Activated CD4-positive, alpha-beta T cell treated with anti-CD3 and anti-CD28 coated beads, Interleukin-2, amount 10 ng/mL, durations not matched to agents 7 days and 5 days (primary cell): ENCODE measurements around the gene CLMP. TPM values are rescaled to one million over a fixed set of nuclear protein-coding genes. Genes with fewer than 3 reads are reported as not detected.
A peak's percentile ranks its signal among the peaks of the same experiment; 100 is the strongest.

Experiments
- CTCF ChIA-PET: fragments of 350-600 bp; sonication (Branson Sonifier 250); formaldehyde crosslinking; loops from one replicate; lab custom pipeline; 2021; ENCODE audit warnings: antibody characterized with exemption; lab: Charles Lee
- POLR2A ChIA-PET: fragments of 350-600 bp; sonication (Branson Sonifier 250); formaldehyde crosslinking; loops from one replicate; lab custom pipeline; 2021; ENCODE audit warnings: antibody characterized with exemption; lab: Charles Lee
- DNase-seq: peaks from one replicate; pipeline ENCODE4 v3.0.0-alpha.2; 2020
- H3K27ac Mint-ChIP-seq: one replicate; pipeline ENCODE4 v1.8.0; 2021; ENCODE audit warnings: mild to moderate bottlenecking, moderate library complexity, mixed read lengths
- H3K27me3 Mint-ChIP-seq: one replicate; pipeline ENCODE4 v1.8.0; 2021; ENCODE audit warnings: mixed read lengths
- H3K36me3 Mint-ChIP-seq: one replicate; pipeline ENCODE4 v1.8.0; 2021; ENCODE audit warnings: low read depth, mixed read lengths
- H3K4me1 Mint-ChIP-seq: one replicate; pipeline ENCODE4 v1.8.0; 2021; ENCODE audit warnings: mixed read lengths
- H3K4me3 Mint-ChIP-seq: one replicate; pipeline ENCODE4 v1.8.0; 2021; ENCODE audit warnings: mild to moderate bottlenecking, moderate library complexity, mixed read lengths
- H3K9me3 Mint-ChIP-seq: one replicate; pipeline ENCODE4 v1.8.0; 2021; ENCODE audit warnings: mixed read lengths
- total RNA-seq, 2 experiments: library from RNA; stranded (reverse); gene quantifications; one replicate each; pipeline ENCODE4 v1.2.3, GENCODE V29; 2021

Gene CLMP
- total RNA-seq, 2 experiments from 2014 or later: 0.15 to 0.23 TPM

GRCh38 chr11:123197711-123198110, 2.7 kb upstream of the CLMP start:
- CTCF ChIA-PET: no interaction called here
- H3K27ac Mint-ChIP-seq: no peak overlapping the region
- no peak for DNase-seq
- H3K4me1 Mint-ChIP-seq: peaks cover 15% of the 10 kb centered on the region
- peaks cover 71% of the 10 kb centered on the region for H3K27me3 Mint-ChIP-seq
- no peak overlapping the region for H3K4me3 Mint-ChIP-seq
- POLR2A ChIA-PET: no interaction called here
- peaks cover 2% of the 10 kb centered on the region for H3K36me3 Mint-ChIP-seq
- no peaks in the 10 kb centered on the region for H3K9me3 Mint-ChIP-seq

- H3K27ac Mint-ChIP-seq: no peak overlapping the region
- H3K4me3 Mint-ChIP-seq: no peak overlapping the region
Observed at GRCh38 chr11:123196060-123196714, 1.1 kb upstream of the CLMP start.

GRCh38 chr11:123194337-123195187, 486 bp downstream of the CLMP start:
- ChIA-PET POLR2A (no interaction called here), CTCF (no interaction called here)
- peaks cover 80% of the 10 kb centered on the region for H3K27me3 Mint-ChIP-seq
- no peak overlapping the region for H3K27ac Mint-ChIP-seq
- H3K9me3 Mint-ChIP-seq: peaks cover 6% of the 10 kb centered on the region
- H3K4me3 Mint-ChIP-seq: no peak overlapping the region
- DNase-seq: no peak
- H3K36me3 Mint-ChIP-seq: peaks cover 2% of the 10 kb centered on the region
- H3K4me1 Mint-ChIP-seq: peaks cover 33% of the 10 kb centered on the region

More at GRCh38 chr11:123196060-123196714, 1.1 kb upstream of the CLMP start:
- ChIA-PET CTCF (interaction anchor here (0.6 kb wide), 1 partner anchor 51 kb away, joined by 3 read pairs; no protein-coding TSS in a partner anchor), POLR2A (no interaction called here)
- peaks cover 2% of the 10 kb centered on the region for H3K36me3 Mint-ChIP-seq
- peaks cover 74% of the 10 kb centered on the region for H3K27me3 Mint-ChIP-seq
- no peak for DNase-seq
- H3K4me1 Mint-ChIP-seq: peaks cover 27% of the 10 kb centered on the region
- H3K9me3 Mint-ChIP-seq: peaks cover 6% of the 10 kb centered on the region

GRCh38 chr11:123193742-123194141, 1.3 kb downstream of the CLMP start:
- Mint-ChIP-seq H3K27me3 (peaks cover 78% of the 10 kb centered on the region), H3K36me3 (peaks cover 2% of the 10 kb centered on the region), H3K9me3 (peaks cover 6% of the 10 kb centered on the region), H3K27ac (no peak overlapping the region), H3K4me3 (no peak overlapping the region), H3K4me1 (peaks cover 33% of the 10 kb centered on the region)
- CTCF ChIA-PET: no interaction called here
- DNase-seq: no peak
- POLR2A ChIA-PET: no interaction called here

GRCh38 chr11:123191939-123192338, 3.1 kb downstream of the CLMP start:
- H3K4me3 Mint-ChIP-seq: no peak overlapping the region
- CTCF ChIA-PET: interaction anchor here (1.0 to 1.6 kb wide), 3 partner anchors 11 to 30 kb away, joined by 3 to 4 read pairs (median 3); no protein-coding TSS in a partner anchor

GRCh38 chr11:123190518-123190917, 4.5 kb downstream of the CLMP start:
- ChIA-PET CTCF (no interaction called here), POLR2A (no interaction called here)
- DNase-seq: no peak
- peaks cover 6% of the 10 kb centered on the region for H3K9me3 Mint-ChIP-seq
- H3K27ac Mint-ChIP-seq: no peak overlapping the region
- peaks cover 32% of the 10 kb centered on the region for H3K4me1 Mint-ChIP-seq
- H3K27me3 Mint-ChIP-seq: peaks cover 77% of the 10 kb centered on the region
- H3K4me3 Mint-ChIP-seq: no peak overlapping the region
- H3K36me3 Mint-ChIP-seq: peaks cover 2% of the 10 kb centered on the region

More at GRCh38 chr11:123191939-123192338, 3.1 kb downstream of the CLMP start:
- Mint-ChIP-seq H3K27me3 (peaks cover 83% of the 10 kb centered on the region), H3K36me3 (peaks cover 2% of the 10 kb centered on the region), H3K27ac (no peak overlapping the region), H3K9me3 (peaks cover 6% of the 10 kb centered on the region), H3K4me1 (peaks cover 34% of the 10 kb centered on the region)
- DNase-seq: peak; percentile 24
- POLR2A ChIA-PET: no interaction called here

GRCh38 chr11:123188508-123189165, 6.4 kb downstream of the CLMP start:
- H3K4me1 Mint-ChIP-seq: peaks cover 24% of the 10 kb centered on the region
- DNase-seq: no peak
- peaks cover 70% of the 10 kb centered on the region for H3K27me3 Mint-ChIP-seq
- ChIA-PET POLR2A (no interaction called here), CTCF (interaction anchor here (1.0 to 2.5 kb wide), 3 partner anchors 9 to 42 kb away, joined by 3 to 8 read pairs (median 4); no protein-coding TSS in a partner anchor)
- no peak overlapping the region for H3K4me3 Mint-ChIP-seq
- peaks cover 6% of the 10 kb centered on the region for H3K9me3 Mint-ChIP-seq
- no peak overlapping the region for H3K27ac Mint-ChIP-seq
- no peaks in the 10 kb centered on the region for H3K36me3 Mint-ChIP-seq

GRCh38 chr11:123187665-123188507, 7.2 kb downstream of the CLMP start:
- Mint-ChIP-seq H3K36me3 (no peaks in the 10 kb centered on the region), H3K9me3 (peaks cover 6% of the 10 kb centered on the region), H3K27me3 (peaks cover 64% of the 10 kb centered on the region), H3K27ac (no peak overlapping the region), H3K4me1 (peaks cover 21% of the 10 kb centered on the region), H3K4me3 (no peak overlapping the region)
- ChIA-PET POLR2A (no interaction called here), CTCF (interaction anchor here (1.8 to 2.5 kb wide), 2 partner anchors 9 to 43 kb away, joined by 4 to 8 read pairs; no protein-coding TSS in a partner anchor)
- no peak for DNase-seq

GRCh38 chr11:123187248-123187647, 7.8 kb downstream of the CLMP start:
- ChIA-PET CTCF (no interaction called here), POLR2A (no interaction called here)
- H3K4me1 Mint-ChIP-seq: peaks cover 15% of the 10 kb centered on the region
- H3K4me3 Mint-ChIP-seq: no peak overlapping the region
- no peak for DNase-seq
- H3K27me3 Mint-ChIP-seq: peaks cover 62% of the 10 kb centered on the region
- H3K27ac Mint-ChIP-seq: no peak overlapping the region
- H3K9me3 Mint-ChIP-seq: peaks cover 6% of the 10 kb centered on the region
- no peaks in the 10 kb centered on the region for H3K36me3 Mint-ChIP-seq

- Mint-ChIP-seq H3K4me1 (peaks cover 7% of the 10 kb centered on the region), H3K9me3 (no peaks in the 10 kb centered on the region), H3K36me3 (no peaks in the 10 kb centered on the region), H3K27ac (no peak overlapping the region), H3K27me3 (peaks cover 62% of the 10 kb centered on the region), H3K4me3 (no peak overlapping the region)
- ChIA-PET POLR2A (no interaction called here), CTCF (interaction anchor here (1.5 kb wide), 1 partner anchor 33 kb away, joined by 3 read pairs; no protein-coding TSS in a partner anchor)
- DNase-seq: no peak
Observed at GRCh38 chr11:123186286-123186685, 8.8 kb downstream of the CLMP start.

GRCh38 chr11:123185326-123185725, 9.7 kb downstream of the CLMP start:
- CTCF ChIA-PET: interaction anchor here (0.7 to 2.1 kb wide), 3 partner anchors 19 to 44 kb away, joined by 3 to 5 read pairs (median 4); no protein-coding TSS in a partner anchor
- Mint-ChIP-seq H3K4me3 (no peak overlapping the region), H3K4me1 (peaks cover 5% of the 10 kb centered on the region), H3K27ac (no peak overlapping the region), H3K9me3 (no peaks in the 10 kb centered on the region), H3K27me3 (peaks cover 53% of the 10 kb centered on the region), H3K36me3 (no peaks in the 10 kb centered on the region)
- POLR2A ChIA-PET: no interaction called here
- no peak for DNase-seq

- Mint-ChIP-seq H3K27ac (no peak overlapping the region), H3K4me1 (peaks cover 2% of the 10 kb centered on the region), H3K36me3 (no peaks in the 10 kb centered on the region), H3K4me3 (no peak overlapping the region), H3K27me3 (peaks cover 50% of the 10 kb centered on the region), H3K9me3 (no peaks in the 10 kb centered on the region)
- POLR2A ChIA-PET: no interaction called here
- DNase-seq: no peak
- CTCF ChIA-PET: interaction anchor here (2.1 kb wide), 1 partner anchor 18 kb away, joined by 5 read pairs; no protein-coding TSS in a partner anchor
Observed at GRCh38 chr11:123184531-123184930, 10.5 kb downstream of the CLMP start.
